ENCODE results near the gene PPP1CC. TPM values are rescaled to one million over a fixed set of nuclear protein-coding genes. Genes with fewer than 3 reads are reported as not detected.
A peak's percentile ranks its signal among the peaks of the same experiment; 100 is the strongest.

Gene PPP1CC
- total RNA-seq, 2 donors from 2014 or later, result 99.5 to 199 TPM

DNA sequence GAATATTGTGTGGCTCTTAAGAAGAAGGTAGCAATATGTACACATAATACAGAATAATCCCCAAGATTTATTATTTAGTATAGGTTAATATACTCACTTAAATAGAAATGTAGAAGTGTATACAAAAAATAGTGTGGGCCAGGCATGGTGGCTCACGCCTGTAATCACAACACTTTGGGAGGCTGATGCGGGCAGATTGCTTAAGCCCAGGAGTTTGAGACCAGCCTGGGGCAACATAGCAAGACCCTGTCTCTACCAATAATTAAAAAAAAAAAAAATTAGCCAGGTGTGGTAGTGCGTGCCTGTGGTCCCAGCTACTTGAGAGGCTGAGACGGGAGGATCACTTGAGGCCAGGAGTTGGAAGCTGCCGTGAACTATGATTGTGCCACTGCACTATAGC lies 38.5 kb downstream of the PPP1CC start:
- Histone ChIP-seq H3K27ac (no peak overlapping the region), H3K36me3 (no peaks in the 10 kb centered on the region), H3K9me3 (no peaks in the 10 kb centered on the region), H3K4me3 (no peak overlapping the region), H3K4me1 (peaks cover 0 to 9% of the 10 kb centered on the region in 2 donors), H3K27me3 (no peaks in the 10 kb centered on the region)
- no peak for DNase-seq (ENCODE audit: low spot score)
- TF ChIP-seq, protein P1, sequence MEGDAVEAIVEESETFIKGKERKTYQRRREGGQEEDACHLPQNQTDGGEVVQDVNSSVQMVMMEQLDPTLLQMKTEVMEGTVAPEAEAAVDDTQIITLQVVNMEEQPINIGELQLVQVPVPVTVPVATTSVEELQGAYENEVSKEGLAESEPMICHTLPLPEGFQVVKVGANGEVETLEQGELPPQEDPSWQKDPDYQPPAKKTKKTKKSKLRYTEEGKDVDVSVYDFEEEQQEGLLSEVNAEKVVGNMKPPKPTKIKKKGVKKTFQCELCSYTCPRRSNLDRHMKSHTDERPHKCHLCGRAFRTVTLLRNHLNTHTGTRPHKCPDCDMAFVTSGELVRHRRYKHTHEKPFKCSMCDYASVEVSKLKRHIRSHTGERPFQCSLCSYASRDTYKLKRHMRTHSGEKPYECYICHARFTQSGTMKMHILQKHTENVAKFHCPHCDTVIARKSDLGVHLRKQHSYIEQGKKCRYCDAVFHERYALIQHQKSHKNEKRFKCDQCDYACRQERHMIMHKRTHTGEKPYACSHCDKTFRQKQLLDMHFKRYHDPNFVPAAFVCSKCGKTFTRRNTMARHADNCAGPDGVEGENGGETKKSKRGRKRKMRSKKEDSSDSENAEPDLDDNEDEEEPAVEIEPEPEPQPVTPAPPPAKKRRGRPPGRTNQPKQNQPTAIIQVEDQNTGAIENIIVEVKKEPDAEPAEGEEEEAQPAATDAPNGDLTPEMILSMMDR (IDR thresholded peaks at IDR 0.05), result no peak

DNA sequence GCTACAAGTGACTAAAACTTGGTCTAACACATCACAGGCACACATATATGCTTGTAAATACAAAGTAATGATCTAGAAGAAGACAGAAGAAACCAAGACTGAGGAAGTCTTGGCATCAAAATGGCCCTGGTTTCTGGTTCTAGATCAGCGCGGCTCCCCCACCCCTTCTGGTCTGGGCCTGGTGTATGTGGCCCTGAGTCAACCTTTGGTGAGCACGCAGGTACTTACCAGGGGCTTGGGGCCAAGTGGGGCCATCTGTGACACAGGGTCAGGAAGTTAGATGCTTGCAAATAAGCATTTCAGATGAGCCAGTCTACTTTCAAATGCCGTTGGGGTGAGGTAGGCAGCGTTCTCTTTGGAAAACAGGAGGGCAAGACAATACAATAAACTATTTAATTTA lies 40.6 kb downstream of the PPP1CC start:
- Histone ChIP-seq H3K4me1 (peaks cover 0 to 26% of the 10 kb centered on the region in 2 donors), H3K27ac (no peak overlapping the region), H3K36me3 (no peaks in the 10 kb centered on the region), H3K9me3 (no peaks in the 10 kb centered on the region), H3K4me3 (no peak overlapping the region), H3K27me3 (no peaks in the 10 kb centered on the region)
- TF ChIP-seq, protein P1 (IDR thresholded peaks at IDR 0.05), result no peak
- DNase-seq (ENCODE audit: low spot score), result no peak

DNA sequence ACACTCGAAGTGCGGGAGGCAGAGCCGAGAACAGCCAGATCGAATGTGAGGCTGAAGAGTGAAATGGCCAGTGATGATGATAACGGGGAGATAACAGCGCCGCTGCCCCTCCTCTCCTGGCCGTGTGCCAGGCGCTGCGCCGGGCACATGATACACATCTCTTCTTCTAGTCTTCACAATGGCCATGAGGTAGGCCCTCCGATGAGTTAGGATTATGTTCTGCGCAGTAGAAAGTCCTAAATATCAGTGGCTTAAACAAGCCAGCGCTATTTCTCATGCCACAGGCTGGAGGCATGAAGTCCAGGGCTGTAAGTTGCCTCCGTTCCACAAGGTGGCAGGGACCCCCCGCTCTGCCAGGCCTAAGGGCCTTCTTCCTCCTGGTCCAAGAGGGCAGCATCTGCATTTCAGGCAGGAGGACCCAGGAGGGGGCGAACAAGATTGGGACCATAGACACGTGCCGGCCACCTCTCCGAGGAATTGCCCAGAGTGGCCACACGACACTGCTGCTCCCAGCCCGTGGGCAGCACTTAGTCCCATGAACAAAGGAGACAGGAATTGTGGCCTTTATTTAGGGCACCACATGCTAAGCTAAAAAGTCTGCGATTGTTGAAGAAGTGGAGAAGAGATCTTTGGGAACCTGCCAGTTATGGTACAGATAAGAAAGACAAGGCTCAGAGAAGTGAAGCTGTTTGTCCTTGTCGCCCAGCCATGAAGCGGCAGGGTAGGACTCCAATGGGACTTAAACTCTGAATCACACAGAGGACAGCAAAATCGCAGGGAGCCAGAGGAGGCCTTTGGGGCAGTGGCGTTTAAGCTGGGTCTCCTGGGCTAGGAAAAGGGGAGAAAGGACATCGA lies 42.9 kb downstream of the PPP1CC start:
- no peaks in the 10 kb centered on the region for H3K36me3 ChIP-seq
- H3K4me3 ChIP-seq, result no peak overlapping the region
- peak overlapping the region; percentile 60 to 64 for H3K27ac ChIP-seq
- DNase-seq (ENCODE audit: low spot score), result no peak
- H3K27me3 ChIP-seq, result no peaks in the 10 kb centered on the region
- peaks cover 0 to 33% of the 10 kb centered on the region in 2 donors for H3K4me1 ChIP-seq
- TF ChIP-seq, protein P1 (IDR thresholded peaks at IDR 0.05), result peak in 1 of 2 donors; percentile 57
- H3K9me3 ChIP-seq, result no peaks in the 10 kb centered on the region

DNA sequence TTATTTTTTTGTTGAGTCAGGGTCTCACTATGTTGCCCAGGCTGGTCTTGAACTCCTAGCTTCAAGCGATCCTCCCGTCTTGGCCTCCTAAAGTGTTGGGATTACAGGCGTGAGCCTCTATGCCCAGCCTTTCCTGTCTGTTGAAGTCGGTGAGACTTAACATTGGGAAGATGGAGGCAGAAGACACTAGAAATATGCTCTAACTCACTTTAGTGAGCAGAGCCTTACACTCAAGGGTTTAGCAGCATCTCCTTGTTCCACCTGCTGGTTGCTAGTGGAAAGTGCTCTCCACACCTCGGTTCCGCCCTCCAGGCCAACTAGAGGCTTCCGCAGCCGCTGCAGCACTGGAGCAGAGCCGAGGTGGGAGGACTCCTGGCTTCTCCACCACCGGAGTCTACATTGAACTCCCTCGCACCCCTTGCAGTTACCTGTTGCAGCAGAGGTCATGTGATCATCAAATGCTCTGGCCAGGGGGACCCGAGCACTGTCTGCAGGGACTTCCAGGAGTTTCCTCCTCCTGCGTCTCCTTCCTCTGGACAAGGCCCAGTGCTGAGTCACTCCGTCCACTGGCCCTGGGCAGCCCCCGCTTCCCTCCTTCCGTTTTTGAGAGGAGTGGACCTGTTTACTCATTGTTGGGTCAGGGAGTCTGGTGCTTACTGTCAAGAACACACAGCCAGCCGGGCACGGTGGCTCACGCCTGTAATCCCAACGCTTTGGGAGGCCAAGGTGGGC lies 44.4 kb downstream of the PPP1CC start:
- Histone ChIP-seq H3K27me3 (no peaks in the 10 kb centered on the region), H3K9me3 (no peaks in the 10 kb centered on the region), H3K4me1 (peaks cover 0 to 43% of the 10 kb centered on the region in 2 donors), H3K4me3 (peak overlapping the region in 1 of 2 donors; percentile 29), H3K36me3 (no peaks in the 10 kb centered on the region), H3K27ac (peak overlapping the region; percentile 60 to 64)
- DNase-seq (ENCODE audit: low spot score), result peak; percentile 89
- TF ChIP-seq, protein P1 (IDR thresholded peaks at IDR 0.05), result peak; percentile 55 to 83

DNA sequence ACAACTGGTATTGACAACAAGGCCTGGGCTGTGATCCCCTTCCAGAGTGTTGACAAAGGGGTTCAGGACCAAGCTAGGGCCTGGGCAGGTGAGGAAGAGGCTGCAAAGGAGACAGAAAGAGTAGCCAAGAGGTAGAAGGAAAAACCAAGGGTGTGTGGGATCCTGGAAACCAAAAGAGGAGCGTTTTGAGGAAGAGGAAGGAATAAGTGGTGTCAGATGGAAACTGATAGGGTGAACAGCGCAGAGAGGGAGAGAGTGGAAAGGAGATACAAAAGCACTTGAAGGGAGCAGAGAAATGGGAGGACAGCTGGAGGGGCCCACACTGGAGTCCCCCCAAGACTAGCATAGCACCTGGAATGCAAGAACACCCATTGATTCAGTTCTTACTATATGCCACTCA lies 45.5 kb downstream of the PPP1CC start:
- DNase-seq (ENCODE audit: low spot score), result no peak
- Histone ChIP-seq H3K4me3 (no peak overlapping the region), H3K9me3 (no peaks in the 10 kb centered on the region), H3K27ac (no peak overlapping the region), H3K27me3 (no peaks in the 10 kb centered on the region), H3K4me1 (peaks cover 0 to 43% of the 10 kb centered on the region in 2 donors), H3K36me3 (no peaks in the 10 kb centered on the region)
- TF ChIP-seq, protein P1 (IDR thresholded peaks at IDR 0.05), result no peak
